ENCODE results near the gene DEPDC4.

GRCh38 chr12:100253437-100253836 lies 13.4 kb downstream of the DEPDC4 start:
- TF ChIP-seq, protein P1, sequence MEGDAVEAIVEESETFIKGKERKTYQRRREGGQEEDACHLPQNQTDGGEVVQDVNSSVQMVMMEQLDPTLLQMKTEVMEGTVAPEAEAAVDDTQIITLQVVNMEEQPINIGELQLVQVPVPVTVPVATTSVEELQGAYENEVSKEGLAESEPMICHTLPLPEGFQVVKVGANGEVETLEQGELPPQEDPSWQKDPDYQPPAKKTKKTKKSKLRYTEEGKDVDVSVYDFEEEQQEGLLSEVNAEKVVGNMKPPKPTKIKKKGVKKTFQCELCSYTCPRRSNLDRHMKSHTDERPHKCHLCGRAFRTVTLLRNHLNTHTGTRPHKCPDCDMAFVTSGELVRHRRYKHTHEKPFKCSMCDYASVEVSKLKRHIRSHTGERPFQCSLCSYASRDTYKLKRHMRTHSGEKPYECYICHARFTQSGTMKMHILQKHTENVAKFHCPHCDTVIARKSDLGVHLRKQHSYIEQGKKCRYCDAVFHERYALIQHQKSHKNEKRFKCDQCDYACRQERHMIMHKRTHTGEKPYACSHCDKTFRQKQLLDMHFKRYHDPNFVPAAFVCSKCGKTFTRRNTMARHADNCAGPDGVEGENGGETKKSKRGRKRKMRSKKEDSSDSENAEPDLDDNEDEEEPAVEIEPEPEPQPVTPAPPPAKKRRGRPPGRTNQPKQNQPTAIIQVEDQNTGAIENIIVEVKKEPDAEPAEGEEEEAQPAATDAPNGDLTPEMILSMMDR (IDR thresholded peaks at IDR 0.05), result no peak
- no peak for TF ChIP-seq POLR2AphosphoS5 (IDR thresholded peaks at IDR 0.05; ENCODE audit: insufficient read depth in 1 of 2, low read depth in 1 of 2)
- no peak for TF ChIP-seq POLR2A (IDR thresholded peaks at IDR 0.05)
